HCT116 (cell line): ENCODE results near the gene FXYD4. TPM values are rescaled to one million over a fixed set of nuclear protein-coding genes. Genes with fewer than 3 reads are reported as not detected.

Experiments used
- ATAC-seq: fragments of 200-7000 bp; cut with Tn5 transposase; 2 replicates; pipeline ENCODE4 v1.9.1; 2020; ENCODE audit warnings: mild to moderate bottlenecking, moderate library complexity
- BruUV-seq: library from RNA; stranded (reverse); fragments of 400-500 nt; replicated peaks from 2 replicates; lab custom pipeline; 2021; lab: Mats Ljungman, UMichigan
- CTCF ChIA-PET: fragments of 300-600 bp; sonication (Branson Sonifier 250); formaldehyde crosslinking; loops from one replicate; lab custom pipeline; 2021; ENCODE audit warnings: antibody characterized with exemption; lab: Charles Lee
- POLR2A ChIA-PET: fragments of 300-600, 350-600 bp; sonication (Branson Sonifier 250); formaldehyde crosslinking; loops from one replicate; lab custom pipeline; 2021; ENCODE audit warnings: antibody characterized with exemption; lab: Charles Lee
- RAD21 ChIA-PET, 2 experiments: fragments of 300-600 bp; sonication (Branson Sonifier 250); formaldehyde crosslinking; loops; one replicate each; lab custom pipeline; 2023; ENCODE audit warnings: low total read pairs in 2 of 2; ENCODE audit not compliant: uncharacterized antibody in 2 of 2, unreplicated experiment in 2 of 2, low non-redundant PET in 1 of 2; lab: Charles Lee
- DNase-seq: peaks from one replicate; pipeline ENCODE4 v3.0.0-alpha.2; 2010; ENCODE audit warnings: low read depth, low spot score
- H2AFZ ChIP-seq: fragments of 200-600 bp; shearing (Covaris generic), sonication (generic); 2 replicates; pipeline ENCODE4 v1.6.1; 2017; ENCODE audit warnings: low read depth, mixed run types, mixed read lengths, antibody characterized with exemption, low read length; ENCODE audit not compliant: poor library complexity, severe bottlenecking
- H3K27ac ChIP-seq: 2 replicates; pipeline ENCODE4 v1.5.1; 2012; ENCODE audit warnings: low read depth, low read length
- H3K27me3 ChIP-seq: fragments of 200-600 bp; sonication (generic); 2 replicates; pipeline ENCODE4 v1.6.1; 2016; ENCODE audit warnings: mixed run types, low read length, mixed read lengths; ENCODE audit not compliant: insufficient read depth
- H3K36me3 ChIP-seq, 2 experiments: fragments of 200-500 bp in 1 of 2; fragments of 200-600 bp in 1 of 2; sonication (Bioruptor generic) in 1 of 2; sonication (generic) in 1 of 2; 2 replicates each; pipeline versions ENCODE4 v1.5.1 to v1.6.1; 2014 to 2016; ENCODE audit warnings: low read length in 2 of 2, inconsistent platforms in 1 of 2, mixed read lengths in 1 of 2, mixed run types in 1 of 2; ENCODE audit not compliant: insufficient read depth in 2 of 2, control insufficient read depth in 1 of 2
- H3K4me1 ChIP-seq, 2 experiments: fragments of 200-600 bp in 1 of 2; sonication (generic) in 1 of 2; 2 replicates each; pipeline versions ENCODE4 v1.5.1 to v1.6.1; 2012 to 2017; ENCODE audit warnings: low read length in 2 of 2, inconsistent platforms in 1 of 2, mild to moderate bottlenecking in 1 of 2, mixed read lengths in 1 of 2, mixed run types in 1 of 2, moderate library complexity in 1 of 2; ENCODE audit not compliant: insufficient read depth in 2 of 2, control insufficient read depth in 1 of 2
- H3K4me2 ChIP-seq: fragments of 200-600 bp; sonication (generic); 2 replicates; pipeline ENCODE4 v1.6.1; 2017; ENCODE audit warnings: mixed run types, low read length, mixed read lengths
- H3K4me3 ChIP-seq, 2 experiments: fragments of 200-600 bp in 1 of 2; sonication (generic) in 1 of 2; replicated peaks in 1 of 2; 2 replicates each; pipeline ENCODE4 v1.5.1; 2011 to 2016; ENCODE audit warnings: low read length in 2 of 2, control low read depth in 1 of 2, low read depth in 1 of 2, mild to moderate bottlenecking in 1 of 2, mixed read lengths in 1 of 2, mixed run types in 1 of 2
- H3K79me2 ChIP-seq: fragments of 200-600 bp; sonication (generic); 2 replicates; pipeline ENCODE4 v1.6.1; 2017; ENCODE audit warnings: mild to moderate bottlenecking, mixed run types, low read length, moderate library complexity, mixed read lengths; ENCODE audit not compliant: insufficient read depth
- H3K9ac ChIP-seq: fragments of 200-600 bp; sonication (generic); 2 replicates; pipeline ENCODE4 v1.6.1; 2016; ENCODE audit warnings: low read length, mixed read lengths
- H3K9me2 ChIP-seq: fragments of 200-600 bp; sonication (generic), shearing (Covaris generic); 2 replicates; pipeline ENCODE4 v1.6.1; 2017; ENCODE audit warnings: mixed run types, mild to moderate bottlenecking, moderate library complexity; ENCODE audit not compliant: insufficient read depth
- H3K9me3 ChIP-seq, 2 experiments: fragments of 200-500 bp in 1 of 2; fragments of 200-600 bp in 1 of 2; sonication (Bioruptor generic) in 1 of 2; sonication (generic) in 1 of 2; 2 replicates each; pipeline ENCODE4 v1.6.1; 2014 to 2017; ENCODE audit warnings: low read length in 2 of 2, mixed read lengths in 2 of 2, inconsistent platforms in 1 of 2, low read depth in 1 of 2, mild to moderate bottlenecking in 1 of 2, mixed run types in 1 of 2, moderate library complexity in 1 of 2; ENCODE audit not compliant: control insufficient read depth in 1 of 2, insufficient read depth in 1 of 2
- H4K20me1 ChIP-seq: fragments of 200-600 bp; sonication (generic), shearing (Covaris generic); 2 replicates; pipeline ENCODE4 v1.6.1; 2017; ENCODE audit warnings: mixed run types, mild to moderate bottlenecking, moderate library complexity; ENCODE audit not compliant: insufficient read depth
- EGR1 ChIP-seq: IDR thresholded peaks from 2 replicates; pipeline ENCODE4 v1.6.1; 2012; ENCODE audit warnings: low read depth
- EZH2 ChIP-seq: fragments of 200-600 bp; sonication (generic); IDR thresholded peaks from 2 replicates; pipeline ENCODE4 v1.6.1; 2017; ENCODE audit warnings: antibody characterized with exemption, mixed run types
- FOSL1 ChIP-seq: IDR thresholded peaks from 2 replicates; pipeline ENCODE4 v1.6.1; 2012; ENCODE audit warnings: low read depth
- MAX ChIP-seq: IDR thresholded peaks from 2 replicates; pipeline ENCODE4 v1.6.1; 2012
- RAD21 ChIP-seq: IDR thresholded peaks from 2 replicates; pipeline ENCODE4 v1.6.1; 2012; ENCODE audit warnings: low read depth, mild to moderate bottlenecking
- REST ChIP-seq: IDR thresholded peaks from 2 replicates; pipeline ENCODE4 v1.6.1; 2012; ENCODE audit warnings: low read depth
- SIN3A ChIP-seq: IDR thresholded peaks from 2 replicates; pipeline ENCODE4 v1.6.1; 2012; ENCODE audit warnings: low read depth
- YY1 ChIP-seq: IDR thresholded peaks from 2 replicates; pipeline ENCODE4 v1.6.1; 2011; ENCODE audit warnings: low read length, low read depth, moderate library complexity, mild to moderate bottlenecking; ENCODE audit not compliant: insufficient replicate concordance; ENCODE audit errors: extremely low read depth
- ZBTB33 ChIP-seq: IDR thresholded peaks from 2 replicates; pipeline ENCODE4 v1.6.1; 2011; ENCODE audit warnings: mild to moderate bottlenecking, low read length, moderate library complexity; ENCODE audit not compliant: insufficient replicate concordance; ENCODE audit errors: extremely low read depth
- ZFX ChIP-seq: fragments of 450-650 bp; IDR thresholded peaks from 2 replicates; pipeline ENCODE4 v1.6.1; 2017
- intact Hi-C: fragments of 100-400 bp; cut with micrococcal nuclease; formaldehyde crosslinking; loops from 2 replicates; pipeline ENCODE4 v1.10.0; 2022
- total RNA-seq: library from RNA; stranded (reverse); gene quantifications from one replicate; pipeline ENCODE4 v1.2.1, GENCODE V29; 2021; ENCODE audit not compliant: unreplicated experiment

The FXYD4 gene
- total RNA-seq, 1 experiment from 2014 or later, result 0.71 TPM

GRCh38 chr10:43327171-43327570 is 44.3 kb upstream of the FXYD4 start:
- BruUV-seq, result no TSS peak
- CTCF ChIA-PET, result no interaction called here
- ATAC-seq, result no peak

More at GRCh38 chr10:43327171-43327570, 44.3 kb upstream of the FXYD4 start:
- H2AFZ ChIP-seq, result no peak overlapping the region
- no peaks in the 10 kb centered on the region for H4K20me1 ChIP-seq
- intact Hi-C loops, result no loop called here
- H3K9me2 ChIP-seq, result no peaks in the 10 kb centered on the region
- no peaks in the 10 kb centered on the region for H3K9me3 ChIP-seq
- ChIA-PET POLR2A (no interaction called here), RAD21 (no interaction called here)
- H3K4me3 ChIP-seq, result no peak overlapping the region
- no peak overlapping the region for H3K4me2 ChIP-seq
- no peak overlapping the region for H3K27ac ChIP-seq
- H3K27me3 ChIP-seq, result no peaks in the 10 kb centered on the region
- H3K79me2 ChIP-seq, result no peaks in the 10 kb centered on the region
- DNase-seq, result no peak
- TF ChIP-seq MAX, result no peak
- no peak for TF ChIP-seq EGR1
- TF ChIP-seq SIN3A, result no peak
- TF ChIP-seq REST, result no peak
- TF ChIP-seq EZH2, result no peak
- TF ChIP-seq ZBTB33, result no peak
- no peak for TF ChIP-seq FOSL1
- no peak for TF ChIP-seq ZFX
- TF ChIP-seq YY1, result no peak
- no peak for TF ChIP-seq RAD21
- peaks cover 0 to 8% of the 10 kb centered on the region in 2 experiments; a peak in 2 of 4 replicates for H3K4me1 ChIP-seq
- no peaks in the 10 kb centered on the region for H3K36me3 ChIP-seq
- H3K9ac ChIP-seq, result no peak overlapping the region
